ENCODE data around the gene GKN1.

The GKN1 gene

GRCh38 chr2:69018678-69019095, 44.3 kb downstream of the GKN1 start:
- TF ChIP-seq CTCF (IDR thresholded peaks at IDR 0.05; ENCODE audit: insufficient read depth, low read depth, low read length, missing control alignments), result no peak
- DNase-seq (ENCODE audit: low read depth), result no peak
- H3K4me3 ChIP-seq (ENCODE audit: low read depth, low read length), result no peak overlapping the region

GRCh38 chr2:69020496-69021426, 46.3 kb downstream of the GKN1 start:
- no peak overlapping the region for H3K4me3 ChIP-seq (ENCODE audit: low read depth, low read length)
- TF ChIP-seq CTCF (IDR thresholded peaks at IDR 0.05; ENCODE audit: insufficient read depth, low read depth, low read length, missing control alignments), result no peak
- no peak for DNase-seq (ENCODE audit: low read depth)

- no peak overlapping the region for H3K4me3 ChIP-seq (ENCODE audit: low read depth, low read length)
- DNase-seq (ENCODE audit: low read depth), result no peak
- TF ChIP-seq CTCF (IDR thresholded peaks at IDR 0.05; ENCODE audit: insufficient read depth, low read depth, low read length, missing control alignments), result no peak
Measured at GRCh38 chr2:69021727-69022126, 47.3 kb downstream of the GKN1 start.

GRCh38 chr2:69022548-69022947, 48.1 kb downstream of the GKN1 start:
- no peak overlapping the region for H3K4me3 ChIP-seq (ENCODE audit: low read depth, low read length)
- TF ChIP-seq CTCF (IDR thresholded peaks at IDR 0.05; ENCODE audit: insufficient read depth, low read depth, low read length, missing control alignments), result no peak
- no peak for DNase-seq (ENCODE audit: low read depth)

GRCh38 chr2:69023236-69023635, 48.8 kb downstream of the GKN1 start:
- no peak overlapping the region for H3K4me3 ChIP-seq (ENCODE audit: low read depth, low read length)
- TF ChIP-seq CTCF (IDR thresholded peaks at IDR 0.05; ENCODE audit: insufficient read depth, low read depth, low read length, missing control alignments), result no peak
- no peak for DNase-seq (ENCODE audit: low read depth)

GRCh38 chr2:69026026-69026425, 51.6 kb downstream of the GKN1 start:
- TF ChIP-seq CTCF (IDR thresholded peaks at IDR 0.05; ENCODE audit: insufficient read depth, low read depth, low read length, missing control alignments), result peak; percentile 66
- H3K4me3 ChIP-seq (ENCODE audit: low read depth, low read length), result no peak overlapping the region
- DNase-seq (ENCODE audit: low read depth), result peak; percentile 58
